ENCODE data around the gene NLE1.

DNA sequence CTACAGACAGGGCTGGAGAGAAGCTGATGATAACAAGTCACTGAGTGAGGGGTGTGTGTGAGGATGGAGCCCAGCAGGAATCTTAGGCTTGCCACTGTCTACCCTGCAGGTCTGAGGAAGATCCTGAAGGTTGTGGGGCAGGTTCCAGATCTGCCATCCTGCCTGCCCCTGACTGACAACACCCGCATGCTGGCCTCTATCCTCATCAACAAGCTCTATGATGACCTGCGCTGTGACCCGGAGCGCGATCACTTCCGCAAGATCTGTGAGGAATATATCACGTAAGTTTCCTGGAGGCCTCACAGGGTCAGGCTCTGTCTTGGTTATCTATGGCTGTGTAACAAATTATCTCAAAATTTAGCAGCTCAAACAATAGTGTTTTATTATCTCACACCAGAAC is 21.8 kb upstream of the NLE1 start:
- no peak for TF ChIP-seq CTCF (conservative IDR thresholded peaks at IDR 0.05; ENCODE audit: low read length)
- no peak for TF ChIP-seq EZH2phosphoT487 (IDR thresholded peaks at IDR 0.05; ENCODE audit: borderline replicate concordance, low read depth, low read length)

All from OCI-LY7 (cell line).